Measurements from ENCODE around the gene ICA1.

Gene ICA1

GRCh38 chr7:8157296-8157695 is 104.7 kb downstream of the ICA1 start:
- DNase-seq, result no peak

- no peak for DNase-seq
These were observed 106.1 kb downstream of the ICA1 start for GRCh38 chr7:8155836-8156235.

- no peak for DNase-seq
These were observed 107.7 kb downstream of the ICA1 start for GRCh38 chr7:8154272-8154671.

- no peak for DNase-seq
These were observed 109.3 kb downstream of the ICA1 start for GRCh38 chr7:8152489-8153192.

DNA sequence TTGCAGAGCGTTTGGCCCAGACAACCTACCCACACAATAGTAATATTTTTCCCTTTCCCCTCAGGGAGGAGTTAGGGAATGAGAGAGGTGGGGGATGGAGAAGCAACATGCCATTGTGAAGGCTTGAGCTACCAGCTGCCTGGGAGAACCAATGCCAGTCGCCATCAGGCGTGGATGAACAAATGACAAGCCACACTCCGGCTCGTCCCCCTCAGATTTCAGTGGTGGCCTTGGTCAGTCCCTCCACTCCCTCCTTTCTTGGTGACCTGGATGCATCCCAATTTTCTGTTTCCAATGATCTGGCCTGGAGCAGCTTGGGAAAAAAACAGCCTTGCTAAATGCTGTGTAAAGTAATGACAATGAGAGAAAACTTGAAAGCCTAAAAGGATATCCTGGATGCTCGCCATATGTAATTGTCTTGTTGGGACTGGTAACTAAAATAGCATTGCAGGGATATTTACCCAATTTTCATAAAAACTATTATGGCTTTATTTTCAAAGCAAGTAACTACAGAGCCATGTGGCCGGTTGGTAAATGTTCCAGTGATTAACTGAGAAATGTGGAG is 110.7 kb downstream of the ICA1 start:
- DNase-seq, result no peak

- no peak for DNase-seq
These were observed 112.7 kb downstream of the ICA1 start for GRCh38 chr7:8149222-8149621.

- DNase-seq, result no peak
These were observed 114.1 kb downstream of the ICA1 start for GRCh38 chr7:8147760-8148463.

- DNase-seq, result no peak
These were observed 115.1 kb downstream of the ICA1 start for GRCh38 chr7:8146788-8147413.

GRCh38 chr7:8146106-8146787 is 115.7 kb downstream of the ICA1 start:
- no peak for DNase-seq

- DNase-seq, result no peak
These were observed 117.1 kb downstream of the ICA1 start for GRCh38 chr7:8144856-8145255.

DNA sequence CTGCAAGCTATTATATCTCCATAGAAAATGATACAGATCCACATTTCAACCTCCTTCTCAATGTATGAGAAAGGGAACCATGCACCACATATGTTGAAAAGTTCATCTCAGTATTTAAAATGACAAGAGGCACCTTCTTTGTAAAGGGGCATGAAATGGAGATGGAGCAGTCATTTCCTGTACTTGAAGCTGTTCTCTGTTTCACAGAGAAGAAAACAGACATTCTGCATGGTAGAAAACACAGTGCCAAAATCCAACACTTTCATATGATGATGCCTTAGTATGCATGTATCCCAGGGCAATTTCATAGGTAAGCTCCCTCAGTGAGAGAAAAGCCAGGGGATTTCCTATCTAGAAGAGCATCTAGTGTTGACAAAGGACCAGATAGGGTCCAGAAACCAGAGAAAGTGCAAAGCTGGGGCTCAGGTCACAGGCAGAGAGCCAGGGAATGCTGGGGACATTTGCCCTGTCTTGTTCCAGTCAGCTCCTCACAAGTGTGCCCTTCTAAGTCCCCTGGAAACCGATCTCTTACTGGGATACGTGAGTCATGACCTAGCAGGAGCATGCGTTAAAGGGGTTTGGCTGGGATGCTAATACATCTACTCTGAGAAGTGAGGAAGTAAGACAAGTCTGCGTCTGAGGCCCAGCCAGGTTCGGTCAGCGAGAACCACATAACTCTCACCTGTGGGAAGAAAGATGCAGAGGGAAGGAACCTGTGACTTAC is 118.7 kb downstream of the ICA1 start:
- no peak for DNase-seq

DNA sequence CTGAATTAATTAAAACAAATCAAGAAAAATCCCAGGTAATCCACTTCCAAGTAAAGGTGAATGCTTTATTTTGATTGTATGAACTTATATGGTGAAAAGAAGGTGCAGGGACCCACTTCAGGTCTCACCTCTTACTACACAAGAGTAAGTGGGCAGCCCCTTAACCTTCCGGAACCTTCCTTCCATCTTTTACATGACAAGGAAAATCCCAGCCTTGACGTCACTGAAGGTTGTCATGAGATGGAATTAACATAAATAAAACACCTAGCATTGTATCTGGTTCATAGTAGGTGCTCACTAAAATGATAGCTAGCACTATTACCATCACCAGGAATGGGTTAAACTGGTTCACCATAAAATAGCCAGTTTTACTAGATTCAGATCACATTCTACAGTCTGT is 119.5 kb downstream of the ICA1 start:
- no peak for DNase-seq

- DNase-seq, result no peak
These were observed 120.9 kb downstream of the ICA1 start for GRCh38 chr7:8141070-8141469.

- DNase-seq, result no peak
These were observed 125.8 kb downstream of the ICA1 start for GRCh38 chr7:8136051-8136730.

- DNase-seq, result no peak
These were observed 126.5 kb downstream of the ICA1 start for GRCh38 chr7:8135417-8135816.

DNA sequence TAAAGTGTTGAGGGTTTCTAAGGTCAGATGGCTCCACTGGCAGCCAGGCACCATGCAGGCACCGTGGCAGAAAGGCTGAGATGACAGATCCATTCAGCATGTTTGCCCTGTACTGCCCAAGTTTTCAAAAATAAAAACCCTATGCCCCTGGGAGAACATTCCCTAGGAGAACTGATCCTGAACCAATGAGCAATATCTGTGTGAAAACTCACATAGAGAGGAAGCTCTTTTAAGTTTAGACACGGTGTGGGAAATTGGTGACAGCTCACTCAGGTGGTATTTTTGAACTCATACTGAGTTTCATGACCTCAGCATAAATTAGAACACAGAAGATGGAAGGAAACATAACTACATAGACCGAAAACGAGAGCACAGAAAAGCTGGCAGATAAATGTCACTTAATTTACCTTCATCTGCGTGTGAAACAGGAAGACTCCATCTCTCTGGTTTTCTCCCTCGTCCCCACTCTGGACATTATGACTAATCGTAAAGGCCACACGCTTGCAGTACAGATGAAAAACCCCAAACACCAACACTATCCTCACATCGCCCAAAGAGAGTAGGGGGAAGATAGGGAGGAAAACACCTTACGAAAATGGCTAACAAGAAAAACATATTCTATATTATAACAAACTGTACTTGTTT is 127.8 kb downstream of the ICA1 start:
- DNase-seq, result no peak

GRCh38 chr7:8133188-8133848 is 128.6 kb downstream of the ICA1 start:
- DNase-seq, result no peak

DNA sequence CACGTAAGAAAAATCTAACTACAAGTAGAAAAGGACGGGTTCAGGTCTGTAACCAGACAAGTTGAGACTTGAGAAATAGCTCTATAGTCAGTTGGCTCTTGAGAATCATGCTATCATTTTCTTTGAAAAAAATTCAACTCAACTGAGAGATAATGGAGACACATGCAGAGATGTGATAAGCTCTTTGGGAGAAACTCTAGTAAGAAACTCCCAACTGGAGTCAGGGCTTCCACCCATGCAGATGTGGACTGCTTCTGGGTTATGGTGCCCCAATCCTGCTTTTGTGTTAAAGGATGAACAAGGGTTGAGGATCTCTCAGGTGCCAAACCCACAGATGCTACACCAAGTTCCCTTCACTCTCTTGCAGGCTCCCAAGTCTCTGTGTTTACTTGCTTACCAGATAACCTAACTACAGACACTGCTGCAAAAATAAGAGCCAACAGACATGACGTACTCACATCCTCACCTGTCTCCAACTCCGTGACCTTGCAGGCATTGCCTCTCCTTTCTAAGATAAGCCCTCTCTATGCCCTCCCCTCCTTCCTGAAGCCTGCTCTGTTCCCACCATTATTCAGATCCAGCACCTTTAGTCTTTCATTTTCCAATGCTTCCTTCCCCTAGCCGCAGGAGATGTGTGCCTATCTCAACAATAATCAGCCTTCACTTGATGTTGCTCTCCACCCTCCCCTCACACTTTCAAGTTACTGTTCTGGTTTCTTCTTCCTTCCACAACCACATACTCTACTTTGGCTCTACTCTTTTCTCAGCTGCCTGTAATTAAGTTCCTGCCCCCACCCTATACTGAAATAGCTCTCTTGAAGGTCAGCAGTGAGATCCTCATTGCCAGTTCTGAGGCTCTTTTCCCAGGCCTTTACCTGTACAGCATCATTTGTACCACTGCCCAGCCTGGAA is 130.0 kb downstream of the ICA1 start:
- no peak for DNase-seq

GRCh38 chr7:8130663-8131062 is 131.3 kb downstream of the ICA1 start:
- no peak for DNase-seq

GRCh38 chr7:8129318-8129659 is 132.7 kb downstream of the ICA1 start:
- DNase-seq, result no peak

All from activated naive CD4-positive, alpha-beta T cell (primary cell).